NCI-H187 (cell line): Measurements from ENCODE around the gene TNIP2.
"Not testable (repeated sequence)": the region's sequence is repeated elsewhere in the genome, so short reads cannot be mapped to it uniquely, and the experiment has no call there.

Experiments used
- DNase-seq, 2 experiments: peaks; one replicate each; lab custom pipeline; 2025; lab: John Stamatoyannopoulos, UW

TNIP2 gene

GRCh38 chr4:2768124-2768523, 12.0 kb upstream of the TNIP2 start:
- no peak for DNase-seq

DNA sequence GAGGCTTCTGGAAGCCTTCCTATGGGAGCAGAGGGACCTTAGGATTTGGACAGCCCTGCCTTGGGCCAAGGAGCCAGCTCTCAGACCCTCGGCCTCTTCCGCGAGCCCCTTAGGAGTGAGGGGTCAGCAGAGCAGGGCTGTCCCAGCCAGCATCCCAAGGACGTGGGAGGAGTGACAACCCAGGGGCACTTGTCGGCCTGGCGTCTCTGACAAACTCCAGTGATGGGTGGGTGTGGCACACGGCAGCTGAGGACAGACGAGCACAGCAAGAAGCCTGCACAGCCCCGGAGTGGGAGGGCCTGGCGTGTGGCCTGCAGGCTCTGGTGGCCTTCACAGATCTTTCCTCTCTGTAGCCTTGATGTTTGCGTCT, 11.6 kb upstream of the TNIP2 start:
- DNase-seq = no peak

DNA sequence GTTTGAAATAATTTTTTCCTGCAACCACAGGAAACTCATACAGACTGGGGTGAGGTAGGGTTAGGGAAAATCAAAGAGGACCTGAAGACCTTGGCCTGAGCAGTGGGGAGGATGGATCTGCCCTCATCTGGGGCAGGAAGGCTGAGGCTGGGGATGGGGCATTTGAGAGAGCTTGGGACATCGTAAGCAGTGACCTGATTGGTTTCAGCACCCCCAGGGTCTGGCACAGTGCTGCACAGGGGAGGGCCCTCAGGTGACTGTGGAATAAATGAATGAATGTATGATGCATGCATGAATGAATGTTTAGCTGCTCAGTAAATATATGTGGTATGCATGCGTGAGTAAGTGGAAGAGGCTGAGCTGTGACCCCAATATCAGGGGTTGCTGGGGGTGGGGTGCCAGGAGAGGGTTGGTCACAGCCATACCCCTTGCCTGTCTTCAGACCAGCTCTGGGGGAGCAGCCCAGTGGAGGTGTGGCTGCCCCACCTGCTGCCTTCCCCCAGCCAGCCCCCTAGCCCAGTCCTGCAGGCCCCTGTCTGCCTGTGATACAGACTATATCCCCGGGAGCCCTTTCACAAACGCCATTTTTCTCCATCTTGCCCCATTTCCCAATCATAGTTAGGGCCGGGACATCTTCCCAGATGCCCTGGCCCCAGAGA, 11.0 kb upstream of the TNIP2 start:
- DNase-seq = no peak

DNA sequence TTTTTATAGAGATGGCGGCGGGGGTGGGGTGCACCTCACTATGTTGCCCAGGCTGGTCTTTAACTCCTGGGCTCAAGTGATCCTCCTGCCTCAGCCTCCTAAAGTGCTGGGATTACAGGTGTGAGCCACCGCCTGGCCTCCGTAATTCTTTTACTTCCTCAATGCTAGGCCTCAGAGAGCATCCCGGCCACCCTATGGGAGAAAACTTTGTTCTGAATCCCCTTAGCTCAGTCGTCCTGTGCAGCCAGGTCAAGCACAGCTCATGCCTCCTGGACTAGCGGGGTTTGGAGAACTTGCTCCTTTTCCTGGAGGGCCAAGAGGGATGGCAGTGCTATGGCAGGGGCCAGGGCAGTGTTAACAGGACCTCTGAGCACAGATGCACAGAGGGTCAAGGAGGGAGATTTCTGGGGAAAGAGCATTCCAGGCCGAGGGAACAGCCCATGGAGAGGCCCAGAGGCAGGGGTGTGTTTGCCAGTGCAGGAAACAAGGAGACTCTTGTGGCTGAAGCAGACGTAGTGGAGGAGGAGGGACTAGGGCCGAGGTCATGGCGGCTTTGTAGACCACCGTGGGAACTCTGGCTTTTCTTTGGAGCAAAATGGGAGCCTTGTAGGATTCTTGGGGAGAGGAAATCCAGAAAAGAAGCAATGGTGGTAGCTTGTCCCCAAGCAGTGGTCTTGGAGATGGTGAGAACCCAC, 9.8 kb upstream of the TNIP2 start:
- no peak for DNase-seq

DNA sequence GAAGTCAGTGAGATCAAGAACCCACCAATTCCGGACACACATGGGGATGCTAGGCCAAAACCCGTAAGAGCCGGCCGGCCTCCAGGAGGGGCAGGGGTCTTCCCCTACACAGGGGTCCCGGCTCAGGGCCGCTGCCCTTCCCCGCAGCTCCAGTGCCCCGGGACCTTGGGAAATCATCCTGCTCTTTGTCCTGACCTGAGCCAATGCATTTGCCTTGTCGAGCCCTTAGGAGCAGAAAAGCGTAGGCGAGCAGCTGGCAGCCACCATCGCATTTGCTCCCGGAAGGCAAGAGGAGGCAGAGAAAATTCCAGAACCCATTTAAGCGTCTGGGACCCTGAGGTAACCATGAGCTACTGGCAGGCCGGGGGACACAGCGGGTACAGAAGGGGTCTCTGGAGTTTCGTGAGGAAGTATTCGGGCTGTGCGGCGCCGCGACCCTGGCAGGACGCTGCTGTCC, 7.4 kb upstream of the TNIP2 start:
- DNase-seq = no peak

DNA sequence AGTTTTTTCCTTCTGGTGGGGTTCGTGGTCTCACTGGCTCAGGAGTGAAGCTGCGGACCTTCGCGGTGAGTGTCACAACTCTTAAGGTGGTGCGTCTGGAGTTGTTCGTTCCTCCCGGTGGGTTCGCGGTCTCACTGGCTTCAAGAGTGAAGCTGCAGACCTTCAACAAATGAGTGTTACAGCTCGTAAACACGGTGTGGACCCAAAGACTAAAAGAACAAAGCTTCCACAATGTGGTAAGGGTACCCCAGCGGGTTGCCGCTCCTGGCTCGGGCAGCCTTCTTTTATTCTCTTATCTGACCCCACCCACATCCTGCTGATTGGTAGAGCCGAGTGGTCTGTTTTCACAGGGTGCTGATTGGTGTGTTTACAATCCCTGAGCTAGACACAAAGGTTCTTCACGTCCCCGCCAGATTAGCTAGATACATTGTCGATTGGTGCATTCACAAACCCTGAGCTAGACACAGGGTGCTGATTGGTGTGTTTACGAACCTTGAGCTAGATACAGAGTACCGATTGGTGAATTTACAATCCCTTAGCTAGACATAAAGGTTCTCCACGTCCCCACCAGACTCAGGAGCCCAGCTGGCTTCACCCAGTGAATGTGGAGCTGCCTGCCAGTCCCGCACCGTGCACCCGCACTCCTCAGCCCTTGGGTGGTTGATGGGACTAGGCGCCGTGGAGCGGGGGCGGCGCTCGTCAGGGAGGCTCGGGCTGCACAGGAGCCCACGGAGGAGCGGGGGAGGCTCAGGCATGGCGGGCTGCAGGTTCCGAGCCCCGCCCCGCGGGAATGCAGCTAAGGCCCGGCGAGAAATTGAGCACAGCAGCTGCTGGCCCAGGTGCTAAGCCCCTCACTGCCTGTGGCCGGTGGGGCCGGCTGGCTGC, 6.6 kb upstream of the TNIP2 start:
- not testable (repeated sequence) for DNase-seq

DNA sequence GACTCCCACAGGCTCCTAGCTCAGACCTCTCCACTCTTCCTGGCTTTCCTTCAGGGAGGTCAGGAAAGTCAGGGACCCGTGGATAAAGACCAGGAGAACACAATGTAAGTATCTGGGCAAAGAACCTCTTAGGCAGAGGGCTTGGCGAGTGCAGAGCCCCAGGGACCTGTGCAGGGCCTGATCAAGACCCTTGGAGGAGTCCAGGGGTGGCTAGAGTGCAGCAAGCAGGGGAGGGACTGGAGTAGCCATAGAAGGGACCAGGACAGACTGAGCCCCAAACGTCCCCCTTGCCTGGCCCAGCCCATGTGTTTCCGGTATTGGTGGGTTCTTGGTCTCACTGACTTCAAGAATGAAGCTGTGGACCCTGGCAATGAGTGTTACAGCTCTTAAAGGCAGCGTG, 5.9 kb upstream of the TNIP2 start:
- DNase-seq = no peak

DNA sequence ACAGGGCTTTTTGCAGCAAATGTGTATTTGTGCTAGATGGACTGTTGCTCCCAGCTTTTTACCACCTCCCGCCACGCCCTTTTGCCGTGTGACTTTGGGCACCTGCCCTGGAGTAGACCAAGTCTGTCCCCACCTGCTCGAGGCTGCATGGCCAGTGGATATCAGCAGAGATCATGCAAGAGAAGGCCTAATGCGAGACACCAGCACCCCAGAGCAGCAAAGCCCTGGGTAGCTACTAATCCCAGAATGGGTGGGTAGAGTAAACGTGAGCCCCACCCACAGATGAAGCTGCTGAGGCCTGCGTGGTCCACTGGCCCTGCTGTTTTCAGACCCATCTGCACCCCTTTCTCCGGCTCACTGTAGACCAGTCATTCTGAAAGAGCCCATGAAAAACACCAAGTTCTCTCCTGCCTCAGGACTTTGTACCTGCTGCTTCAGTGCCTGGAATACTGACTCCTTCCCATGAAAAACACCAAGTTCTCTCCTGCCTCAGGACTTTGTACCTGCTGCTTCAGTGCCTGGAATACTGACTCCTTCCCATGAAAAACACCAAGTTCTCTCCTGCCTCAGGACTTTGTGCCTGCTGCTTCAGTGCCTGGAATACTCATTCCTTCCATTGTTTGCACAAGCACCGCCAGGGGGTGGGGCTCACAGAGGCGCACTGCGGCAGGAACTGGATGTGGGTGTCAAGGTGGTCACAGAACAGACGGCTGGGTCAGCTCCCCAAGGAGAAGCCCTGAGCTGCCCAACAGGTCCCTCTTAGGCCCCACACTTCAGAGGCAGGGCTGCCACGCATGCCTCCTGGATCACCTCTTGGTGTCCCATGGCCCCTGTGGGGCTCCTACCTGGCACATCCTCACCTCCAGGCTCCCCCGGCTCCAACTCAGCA, 5.1 kb upstream of the TNIP2 start:
- DNase-seq = no peak

DNA sequence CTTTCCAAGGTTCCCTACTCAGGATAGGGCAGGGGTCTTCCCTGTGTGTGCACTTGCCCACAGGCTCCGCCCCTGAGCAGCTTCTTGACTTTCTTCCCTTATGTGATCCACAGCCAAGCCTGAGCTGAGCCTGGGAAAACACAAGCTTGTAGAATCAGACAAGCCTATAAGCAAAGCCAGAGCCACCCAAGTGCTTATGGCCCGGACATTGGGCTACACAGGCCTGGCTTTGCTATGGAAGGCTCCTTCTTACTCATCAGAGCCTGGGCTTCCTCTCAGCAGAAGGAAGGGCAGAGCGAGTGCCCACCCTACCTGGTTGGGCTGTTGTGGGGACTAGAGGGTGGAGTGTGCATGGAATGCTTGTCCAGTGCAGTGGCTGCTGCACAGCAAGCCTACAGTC, 1.3 kb upstream of the TNIP2 start:
- DNase-seq = no peak

GRCh38 chr4:2756691-2757350, 685 bp upstream of the TNIP2 start:
- no peak for DNase-seq

- no peak for DNase-seq
Observed at GRCh38 chr4:2754848-2755819, 1.0 kb downstream of the TNIP2 start.

DNA sequence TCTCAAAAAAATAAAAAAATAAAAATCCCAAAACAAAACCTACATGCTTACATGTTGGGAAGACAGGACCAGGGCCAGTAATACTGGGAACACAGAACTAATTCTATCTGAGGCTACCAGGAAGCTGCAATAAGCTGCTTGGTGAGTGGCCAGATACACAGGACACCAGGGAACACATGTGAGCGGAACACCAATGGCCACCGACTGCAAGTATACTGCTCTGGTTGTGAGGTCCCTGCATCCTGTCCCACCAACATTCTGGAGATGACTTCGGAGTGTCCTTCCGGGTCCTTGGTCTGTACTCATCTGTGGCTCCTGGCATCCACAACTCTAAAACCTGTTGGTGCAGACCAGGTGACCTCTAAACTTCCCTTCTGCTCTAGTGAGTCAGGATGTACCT, 2.7 kb downstream of the TNIP2 start:
- DNase-seq = no peak

DNA sequence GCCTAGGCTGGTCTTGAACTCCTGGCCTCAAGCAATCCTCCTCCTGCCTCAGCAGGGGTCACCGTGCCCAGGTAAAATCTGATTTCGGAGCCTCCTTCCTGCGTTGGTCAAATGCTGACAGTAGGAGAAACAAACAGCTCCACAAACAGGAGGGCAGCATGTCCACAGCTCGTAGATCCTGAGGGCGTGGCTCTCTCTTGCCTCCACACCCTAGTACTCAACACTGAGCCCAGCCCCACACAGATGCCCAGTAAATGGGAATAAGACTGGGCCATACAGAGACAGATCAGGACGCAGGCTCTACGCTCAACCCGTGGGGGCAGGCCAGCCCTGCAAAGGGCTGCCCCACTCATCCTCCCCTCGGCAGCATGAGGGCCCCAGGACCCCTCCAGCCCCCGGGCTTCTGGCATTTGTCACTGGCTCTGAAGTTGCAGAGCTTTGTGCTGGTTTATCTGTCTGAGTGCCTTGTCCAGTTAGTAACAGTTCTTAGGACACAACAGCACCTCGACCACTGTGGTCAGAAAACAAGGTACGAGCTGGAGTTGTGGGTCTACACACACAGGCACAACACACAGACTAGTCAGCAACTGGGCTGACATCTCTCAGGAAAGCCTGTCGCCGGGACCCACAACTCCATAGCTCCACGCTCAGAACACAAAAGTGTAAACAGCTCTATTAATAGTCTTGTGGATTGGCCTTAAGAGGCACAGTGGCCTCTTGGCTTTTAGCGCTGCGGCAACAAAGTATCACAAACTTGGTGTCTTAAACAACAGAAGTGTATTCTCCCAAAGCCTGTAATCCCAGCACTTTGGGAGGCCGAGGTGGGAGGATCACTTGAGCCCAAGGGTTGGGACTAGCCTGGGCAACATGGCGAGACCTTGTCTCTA, 5.2 kb downstream of the TNIP2 start:
- no peak for DNase-seq

GRCh38 chr4:2746891-2747695, 9.0 kb downstream of the TNIP2 start:
- no peak for DNase-seq

DNA sequence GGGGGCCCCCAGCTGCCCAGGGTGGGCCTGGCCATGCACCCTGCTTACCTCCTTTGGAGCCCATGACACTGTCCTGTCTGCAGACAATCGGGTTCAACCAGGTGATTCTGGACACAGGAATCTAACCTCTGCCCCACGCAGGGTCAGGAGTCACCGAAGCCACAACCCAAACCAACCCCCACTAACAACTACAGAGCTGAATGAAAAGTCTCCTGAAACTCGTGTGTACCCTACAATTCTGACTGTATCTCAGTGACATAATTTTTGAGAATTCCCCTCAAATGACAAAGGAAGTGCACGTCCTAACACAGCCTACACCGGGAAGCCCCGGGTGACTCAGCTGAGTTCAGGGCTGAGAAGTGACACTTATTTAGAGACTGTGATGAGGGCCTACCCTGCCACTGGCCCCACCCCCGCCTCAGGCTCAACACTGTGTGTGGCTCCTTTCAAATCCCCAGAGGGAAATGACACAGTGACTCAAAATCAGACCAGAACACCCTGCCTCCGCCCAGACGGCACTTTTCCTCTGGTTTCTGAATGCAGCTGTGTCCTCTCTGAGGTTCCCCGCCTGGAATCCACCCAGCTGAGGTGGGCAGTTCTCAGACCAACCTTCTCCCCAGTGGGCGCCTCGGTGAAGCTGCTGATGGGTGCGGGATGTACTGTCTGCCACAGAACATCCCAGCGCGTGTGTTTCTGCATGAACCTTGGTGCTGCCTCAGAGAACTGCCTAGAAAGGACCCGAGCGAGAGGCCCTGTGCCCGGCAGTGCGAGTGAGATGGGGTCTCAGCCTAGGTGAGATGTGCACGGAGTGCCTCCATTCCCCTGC, 9.9 kb downstream of the TNIP2 start:
- no peak for DNase-seq

DNA sequence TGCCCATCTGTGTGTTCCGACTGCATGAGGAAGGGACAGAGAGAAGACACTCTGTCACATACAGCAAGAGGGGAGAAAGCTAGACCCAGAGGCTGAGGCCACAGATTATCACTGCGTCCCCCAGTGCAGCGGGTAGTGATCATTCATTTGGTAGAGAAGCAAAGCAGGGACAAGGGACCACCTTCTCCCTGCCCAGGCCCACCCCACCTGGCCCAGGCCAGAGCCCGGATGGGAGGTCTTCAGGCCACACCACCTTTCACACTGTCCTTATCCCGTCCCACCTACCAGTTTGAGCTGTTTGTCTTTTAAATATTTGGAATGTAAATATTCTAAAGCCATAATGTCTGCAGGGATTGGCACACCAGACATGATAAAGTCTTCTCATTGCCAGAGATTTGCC, 10.6 kb downstream of the TNIP2 start:
- DNase-seq = no peak

DNA sequence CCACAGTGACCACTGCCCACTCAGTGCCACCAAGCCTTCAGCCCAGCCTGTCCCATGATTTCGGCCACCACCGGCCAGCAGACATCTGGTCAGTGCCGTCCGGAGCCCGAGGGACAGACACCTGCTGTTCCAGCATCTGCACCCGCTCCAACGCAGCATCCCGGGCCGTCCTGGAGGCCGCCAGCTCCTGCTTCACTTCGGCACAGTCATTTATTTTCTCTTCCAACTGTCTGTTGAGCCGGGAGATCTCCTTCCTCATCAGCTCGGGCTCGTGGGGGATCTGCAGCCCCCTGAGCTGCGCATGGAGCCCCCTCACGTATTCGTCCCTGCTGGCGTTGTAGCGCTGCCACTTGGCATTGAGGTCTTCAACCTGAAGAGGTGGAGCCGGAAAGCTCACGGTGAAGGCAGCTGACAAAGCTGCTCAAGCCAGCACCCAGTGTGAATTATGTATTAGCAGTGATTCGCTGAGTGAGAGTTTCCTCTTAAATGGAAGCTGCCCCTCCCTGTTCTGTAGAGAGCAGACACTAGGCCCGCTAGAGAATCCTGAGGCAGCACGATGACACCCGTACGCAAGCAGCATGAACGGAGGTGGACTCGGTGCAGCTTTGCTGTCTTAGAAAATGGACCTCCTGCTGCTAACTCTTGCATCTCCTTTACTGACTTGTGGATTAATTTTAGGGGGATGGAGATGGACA, 11.4 kb downstream of the TNIP2 start:
- no peak for DNase-seq
